GM19035 (cell line): Measurements from ENCODE around the gene CLGN.

Source experiments
- ATAC-seq: cut with Tn5 transposase; IDR thresholded peaks from one replicate; pipeline ENCODE4 v1.9.1; 2021; ENCODE audit not compliant: unreplicated experiment

Gene CLGN

DNA sequence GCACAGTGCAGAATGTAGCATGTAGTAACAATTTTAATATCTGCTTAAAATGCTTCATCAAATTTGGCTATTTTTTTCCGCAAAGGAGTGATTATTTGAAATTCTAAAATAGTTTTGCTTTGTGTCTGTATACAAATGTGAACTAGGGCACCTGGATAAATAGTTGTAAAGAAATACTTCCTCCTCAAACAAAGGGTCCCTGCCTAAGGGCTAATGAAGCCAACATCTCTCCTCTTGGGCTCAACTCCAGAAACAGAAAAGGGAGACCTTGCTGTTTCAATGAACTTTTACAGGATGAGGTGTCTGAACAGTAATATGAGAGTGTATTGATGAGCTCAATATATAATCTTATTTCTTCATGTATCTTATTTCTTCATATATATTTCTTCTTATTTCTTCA, 84.8 kb downstream of the CLGN start:
- no peak for ATAC-seq
